ENCODE measurements around the gene GIPC1.

Gene GIPC1

GRCh38 chr19:14433554-14434501 lies 62.1 kb downstream of the GIPC1 start:
- peak; percentile 42 for DNase-seq

- peak; percentile 70 for DNase-seq
Measured at GRCh38 chr19:14432791-14433553, 63.0 kb downstream of the GIPC1 start, which contains the start of gene PKN1. Gene PKN1, plus strand, starts transcription at chr19:14433306. Its CDS starts 216 bp downstream, at chr19:14433522.

- no peak for DNase-seq
Measured at GRCh38 chr19:14430712-14431111, 65.2 kb downstream of the GIPC1 start.

- no peak for DNase-seq
Measured at GRCh38 chr19:14428882-14429416, 67.0 kb downstream of the GIPC1 start.

All from hematopoietic multipotent progenitor cell treated with erythropoietin and hydrocortisone succinate and interleukin-3 and kit ligand, for 6 days (in vitro differentiated cells).